ENCODE results near the gene TMEM47. TPM values are rescaled to one million over a fixed set of nuclear protein-coding genes. Genes with fewer than 3 reads are reported as not detected.

Gene TMEM47
- total RNA-seq = 1 to 10 TPM in 1 of 2 donors, under 1 TPM in 1; 0.33 to 1.7 TPM

DNA sequence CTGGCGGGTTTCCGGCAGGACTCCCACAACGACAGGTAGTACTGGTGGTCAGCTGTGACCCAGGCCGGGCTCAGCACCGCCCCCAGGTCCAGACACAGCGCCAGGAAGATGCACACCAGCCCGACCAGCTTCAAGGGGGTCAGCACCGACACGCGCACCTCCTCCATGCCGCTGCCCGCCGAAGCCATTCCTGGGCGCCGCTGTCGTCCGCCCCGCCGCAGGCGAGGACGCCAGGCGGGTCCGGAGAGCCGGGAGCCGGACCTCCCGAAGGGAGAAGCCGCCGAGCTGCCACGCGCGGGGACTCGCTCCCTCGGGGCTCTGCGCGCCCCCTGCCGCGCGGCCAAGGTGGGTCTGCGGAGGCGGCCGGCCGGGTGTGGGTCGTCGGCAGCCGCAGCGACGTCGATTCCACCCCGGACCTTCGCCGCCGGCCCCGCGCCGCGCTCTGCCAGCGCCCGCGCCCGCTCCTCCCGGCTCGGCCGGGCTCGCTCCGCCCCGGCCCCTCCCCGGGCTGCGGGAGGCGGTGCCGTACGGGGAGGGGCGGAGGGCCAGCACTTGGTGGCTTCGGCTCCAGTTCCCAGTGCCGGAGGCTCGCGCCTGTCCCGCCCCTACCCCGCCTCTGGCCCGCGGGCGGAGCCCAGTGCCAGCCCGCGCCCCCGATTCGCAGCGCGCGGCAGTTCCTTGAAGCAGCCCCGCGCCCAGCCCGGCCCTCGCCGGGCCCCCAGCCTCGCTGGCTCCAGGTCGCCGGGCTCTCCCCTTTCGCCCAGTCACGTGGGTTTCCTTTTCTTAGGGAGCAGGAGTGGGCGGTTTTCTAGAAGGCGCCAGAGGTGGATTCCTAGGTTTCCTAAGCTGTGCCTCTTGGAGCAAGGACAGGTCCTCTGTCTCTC lies at the start of gene TMEM47:
Gene TMEM47 (minus strand): TSS at position 444 of the 884 bp plus-strand sequence. CDS start 256 bp downstream, at position 188.

Measured in melanocyte of skin (primary cell).